Natural killer cell (primary cell): Measurements from ENCODE around the gene SHC2. TPM values are rescaled to one million over a fixed set of nuclear protein-coding genes. Genes with fewer than 3 reads are reported as not detected.

Experiments used
- ATAC-seq, 3 donors: fragments of 150-1000 bp in 2 of 3; fragments of 200-7000 bp in 1 of 3; cut with Tn5 transposase; 1 replicate in 1 of 3; 2 replicates in 2 of 3; pipeline ENCODE4 v1.10.0; 2021; ENCODE audit warnings: mild to moderate bottlenecking in 2 of 3, moderate library complexity in 2 of 3
- DNase-seq, 2 donors: peaks; one replicate each; pipeline versions ENCODE4 v3.0.0 to v3.0.0-alpha.2; 2013 to 2021; ENCODE audit warnings: mixed read lengths in 1 of 2
- H3K27ac ChIP-seq: one replicate; pipeline ENCODE4 v1.5.1; 2013; ENCODE audit warnings: mild to moderate bottlenecking, low read length
- H3K27me3 ChIP-seq: one replicate; pipeline ENCODE4 v1.6.1; 2013; ENCODE audit warnings: low read length; ENCODE audit not compliant: control insufficient read depth, insufficient read depth
- H3K36me3 ChIP-seq: one replicate; pipeline ENCODE4 v1.6.1; 2013; ENCODE audit warnings: low read length; ENCODE audit not compliant: control insufficient read depth, insufficient read depth
- H3K4me1 ChIP-seq: one replicate; pipeline ENCODE4 v1.6.1; 2013; ENCODE audit warnings: low read length; ENCODE audit not compliant: control insufficient read depth, insufficient read depth
- H3K4me3 ChIP-seq: one replicate; pipeline ENCODE4 v1.5.1; 2013; ENCODE audit warnings: low read length
- H3K9me3 ChIP-seq: one replicate; pipeline ENCODE4 v1.6.1; 2013; ENCODE audit warnings: low read length; ENCODE audit not compliant: control insufficient read depth, insufficient read depth
- H3K27ac Mint-ChIP-seq, 2 donors: one replicate each; pipeline ENCODE4 v1.8.0; 2022; ENCODE audit warnings: mild to moderate bottlenecking in 2 of 2, mixed read lengths in 2 of 2, moderate library complexity in 1 of 2
- H3K27me3 Mint-ChIP-seq, 2 donors: one replicate each; pipeline ENCODE4 v1.8.0; 2022; ENCODE audit warnings: low read depth in 2 of 2, mixed read lengths in 2 of 2
- H3K36me3 Mint-ChIP-seq: one replicate; pipeline ENCODE4 v1.8.0; 2022; ENCODE audit warnings: mixed read lengths
- H3K4me1 Mint-ChIP-seq, 2 donors: one replicate each; pipeline ENCODE4 v1.8.0; 2022; ENCODE audit warnings: mixed read lengths in 2 of 2
- H3K4me3 Mint-ChIP-seq: one replicate; pipeline ENCODE4 v1.8.0; 2022; ENCODE audit warnings: mild to moderate bottlenecking, moderate library complexity, mixed read lengths
- H3K9me3 Mint-ChIP-seq, 2 donors: one replicate each; pipeline ENCODE4 v1.8.0; 2022; ENCODE audit warnings: mixed read lengths in 2 of 2
- CTCF ChIP-seq: fragments of 200-600 bp; IDR thresholded peaks from one replicate; pipeline ENCODE4 v1.8.0; 2022; ENCODE audit warnings: antibody characterized with exemption
- WGBS: methylation state at CpG from one replicate; pipeline ENCODE4 v1.1.7; 2013; ENCODE audit warnings: missing lambda C conversion rate; ENCODE audit not compliant: insufficient coverage; 5-methylcytosine and 5-hydroxymethylcytosine counted together
- intact Hi-C: fragments of 100-400 bp; cut with micrococcal nuclease; formaldehyde crosslinking; loops from one replicate; pipeline ENCODE4 v1.14.2; 2022
- total RNA-seq, 4 donors: library from RNA; stranded (reverse); fragments of 120-200 nt in 1 of 4; gene quantifications; one replicate each; pipeline versions ENCODE4 v1.2.3 to v1.2.4, GENCODE V29; 2013 to 2022

The SHC2 gene
- total RNA-seq, 3 donors from 2014 or later (not counting 1 experiment from before 2014, with no cell fraction given), result 0.75 TPM; not detected in 2

- peaks cover 0 to 2% of the 10 kb centered on the region in 2 donors for H3K27me3 Mint-ChIP-seq
- Histone ChIP-seq H3K27me3 (no peaks in the 10 kb centered on the region), H3K36me3 (no peaks in the 10 kb centered on the region), H3K9me3 (peaks cover 3% of the 10 kb centered on the region), H3K27ac (no peak overlapping the region), H3K4me3 (no peak overlapping the region), H3K4me1 (no peaks in the 10 kb centered on the region)
- 93% methylated on average over 9 of the region's 9 CpGs for WGBS
- ATAC-seq (no peak), DNase-seq (no peak)
- H3K4me1 Mint-ChIP-seq, result no peaks in the 10 kb centered on the region
- no peak overlapping the region for H3K4me3 Mint-ChIP-seq
- no peak for TF ChIP-seq CTCF
- H3K27ac Mint-ChIP-seq, result no peak overlapping the region
- peaks cover 5 to 8% of the 10 kb centered on the region in 2 donors for H3K9me3 Mint-ChIP-seq
- H3K36me3 Mint-ChIP-seq, result no peaks in the 10 kb centered on the region
- intact Hi-C loops, result no loop called here
Observed at GRCh38 chr19:399370-399769, 61.5 kb downstream of the SHC2 start.

- Mint-ChIP-seq H3K4me3 (no peak overlapping the region), H3K27me3 (peaks cover 0 to 2% of the 10 kb centered on the region in 2 donors), H3K4me1 (no peaks in the 10 kb centered on the region), H3K9me3 (peaks cover 5 to 8% of the 10 kb centered on the region in 2 donors), H3K27ac (no peak overlapping the region), H3K36me3 (no peaks in the 10 kb centered on the region)
- Histone ChIP-seq H3K27ac (no peak overlapping the region), H3K4me1 (no peaks in the 10 kb centered on the region), H3K4me3 (no peak overlapping the region), H3K36me3 (no peaks in the 10 kb centered on the region), H3K9me3 (peaks cover 3% of the 10 kb centered on the region), H3K27me3 (no peaks in the 10 kb centered on the region)
- intact Hi-C loops, result no loop called here
- no peak for TF ChIP-seq CTCF
- WGBS, result 86% methylated on average over 17 of the region's 17 CpGs
- ATAC-seq (no peak), DNase-seq (no peak)
Observed at GRCh38 chr19:398719-399118, 62.1 kb downstream of the SHC2 start.

- Histone ChIP-seq H3K36me3 (no peaks in the 10 kb centered on the region), H3K27me3 (no peaks in the 10 kb centered on the region), H3K9me3 (peaks cover 3% of the 10 kb centered on the region), H3K4me3 (no peak overlapping the region), H3K4me1 (no peaks in the 10 kb centered on the region), H3K27ac (no peak overlapping the region)
- intact Hi-C loops, result no loop called here
- ATAC-seq (no peak), DNase-seq (no peak)
- Mint-ChIP-seq H3K9me3 (peaks cover 8 to 11% of the 10 kb centered on the region in 2 donors), H3K4me3 (no peak overlapping the region), H3K36me3 (no peaks in the 10 kb centered on the region), H3K27ac (no peak overlapping the region), H3K4me1 (peaks cover 0 to 5% of the 10 kb centered on the region in 2 donors), H3K27me3 (peaks cover 0 to 2% of the 10 kb centered on the region in 2 donors)
- TF ChIP-seq CTCF, result no peak
- WGBS, result 93% methylated on average over 31 of the region's 31 CpGs
Observed at GRCh38 chr19:397941-398706, 62.7 kb downstream of the SHC2 start.

- Mint-ChIP-seq H3K9me3 (peaks cover 8 to 12% of the 10 kb centered on the region in 2 donors), H3K27me3 (no peaks in the 10 kb centered on the region), H3K27ac (no peak overlapping the region), H3K4me3 (no peak overlapping the region), H3K36me3 (no peaks in the 10 kb centered on the region), H3K4me1 (peaks cover 0 to 12% of the 10 kb centered on the region in 2 donors)
- DNase-seq, result no peak
- no peak for ATAC-seq
- intact Hi-C loops, result no loop called here
- H3K9me3 ChIP-seq, result peaks cover 3% of the 10 kb centered on the region
- no peak overlapping the region for H3K27ac ChIP-seq
- no peaks in the 10 kb centered on the region for H3K27me3 ChIP-seq
- no peak overlapping the region for H3K4me3 ChIP-seq
- no peaks in the 10 kb centered on the region for H3K36me3 ChIP-seq
- no peaks in the 10 kb centered on the region for H3K4me1 ChIP-seq
- 78% methylated on average over 18 of the region's 18 CpGs for WGBS
- no peak for TF ChIP-seq CTCF
Observed at GRCh38 chr19:397321-397720, 63.5 kb downstream of the SHC2 start.
